ENCODE results near the gene SNRNP25.

The SNRNP25 gene

GRCh38 chr16:59440-60059 lies 5.9 kb downstream of the SNRNP25 start:
- H2AFZ ChIP-seq (ENCODE audit: low read depth, low read length, severe bottlenecking), result no peak overlapping the region
- no peak overlapping the region for H3K27ac ChIP-seq (ENCODE audit: low read depth, low read length)
- no peaks in the 10 kb centered on the region for H3K9me3 ChIP-seq (ENCODE audit: insufficient read depth, low read length)
- H3K9ac ChIP-seq (ENCODE audit: low read length), result no peak overlapping the region
- H3K9me2 ChIP-seq (replicated peaks; ENCODE audit: insufficient read depth, low read length), result no peaks in the 10 kb centered on the region
- H3K27me3 ChIP-seq (ENCODE audit: low read length), result no peaks in the 10 kb centered on the region
- H3K36me3 ChIP-seq (ENCODE audit: low read length), result no peaks in the 10 kb centered on the region
- H4K20me1 ChIP-seq (ENCODE audit: low read depth, low read length), result no peaks in the 10 kb centered on the region
- peaks cover 2% of the 10 kb centered on the region for H3K79me2 ChIP-seq (ENCODE audit: insufficient read depth, low read length)
- H3F3A ChIP-seq (ENCODE audit: insufficient read depth), result no peaks in the 10 kb centered on the region
- TF ChIP-seq EZH2phosphoT487 (conservative IDR thresholded peaks at IDR 0.05; ENCODE audit: low read length) (no peak), CTCF (IDR thresholded peaks at IDR 0.05; ENCODE audit: insufficient read depth, low read length, poor library complexity, severe bottlenecking) (no peak)
- H3K4me2 ChIP-seq (ENCODE audit: low read depth, low read length, poor library complexity, severe bottlenecking), result no peak overlapping the region
- no peak overlapping the region for H3K4me3 ChIP-seq (ENCODE audit: insufficient read depth, low read length, poor library complexity, severe bottlenecking)

- Histone ChIP-seq H3K9ac (ENCODE audit: low read length) (no peak overlapping the region), H4K20me1 (ENCODE audit: low read depth, low read length) (no peaks in the 10 kb centered on the region), H2AFZ (ENCODE audit: low read depth, low read length, severe bottlenecking) (no peak overlapping the region), H3K36me3 (ENCODE audit: low read length) (no peaks in the 10 kb centered on the region), H3K27ac (ENCODE audit: low read depth, low read length) (no peak overlapping the region), H3K4me3 (ENCODE audit: insufficient read depth, low read length, poor library complexity, severe bottlenecking) (no peak overlapping the region), H3F3A (ENCODE audit: insufficient read depth) (no peaks in the 10 kb centered on the region), H3K9me2 (replicated peaks; ENCODE audit: insufficient read depth, low read length) (no peaks in the 10 kb centered on the region), H3K79me2 (ENCODE audit: insufficient read depth, low read length) (no peaks in the 10 kb centered on the region), H3K27me3 (ENCODE audit: low read length) (no peaks in the 10 kb centered on the region), H3K9me3 (ENCODE audit: insufficient read depth, low read length) (no peaks in the 10 kb centered on the region), H3K4me2 (ENCODE audit: low read depth, low read length, poor library complexity, severe bottlenecking) (no peak overlapping the region)
- TF ChIP-seq CTCF (IDR thresholded peaks at IDR 0.05; ENCODE audit: insufficient read depth, low read length, poor library complexity, severe bottlenecking) (no peak), EZH2phosphoT487 (conservative IDR thresholded peaks at IDR 0.05; ENCODE audit: low read length) (no peak)
Observed at GRCh38 chr16:60166-60565, 6.5 kb downstream of the SNRNP25 start.

- H3K27me3 ChIP-seq (ENCODE audit: low read length), result no peaks in the 10 kb centered on the region
- H4K20me1 ChIP-seq (ENCODE audit: low read depth, low read length), result no peaks in the 10 kb centered on the region
- no peaks in the 10 kb centered on the region for H3F3A ChIP-seq (ENCODE audit: insufficient read depth)
- no peak overlapping the region for H3K4me3 ChIP-seq (ENCODE audit: insufficient read depth, low read length, poor library complexity, severe bottlenecking)
- no peak overlapping the region for H3K4me2 ChIP-seq (ENCODE audit: low read depth, low read length, poor library complexity, severe bottlenecking)
- H3K9me3 ChIP-seq (ENCODE audit: insufficient read depth, low read length), result no peaks in the 10 kb centered on the region
- no peaks in the 10 kb centered on the region for H3K79me2 ChIP-seq (ENCODE audit: insufficient read depth, low read length)
- H3K9ac ChIP-seq (ENCODE audit: low read length), result no peak overlapping the region
- no peaks in the 10 kb centered on the region for H3K36me3 ChIP-seq (ENCODE audit: low read length)
- H2AFZ ChIP-seq (ENCODE audit: low read depth, low read length, severe bottlenecking), result no peak overlapping the region
- no peaks in the 10 kb centered on the region for H3K9me2 ChIP-seq (replicated peaks; ENCODE audit: insufficient read depth, low read length)
- no peak overlapping the region for H3K27ac ChIP-seq (ENCODE audit: low read depth, low read length)
- TF ChIP-seq EZH2phosphoT487 (conservative IDR thresholded peaks at IDR 0.05; ENCODE audit: low read length) (no peak), CTCF (IDR thresholded peaks at IDR 0.05; ENCODE audit: insufficient read depth, low read length, poor library complexity, severe bottlenecking) (no peak)
Observed at GRCh38 chr16:60929-61878, 7.6 kb downstream of the SNRNP25 start.

All from SU-DHL-6 (cell line).